ENCODE measurements around the gene COL9A2.

Gene COL9A2

DNA sequence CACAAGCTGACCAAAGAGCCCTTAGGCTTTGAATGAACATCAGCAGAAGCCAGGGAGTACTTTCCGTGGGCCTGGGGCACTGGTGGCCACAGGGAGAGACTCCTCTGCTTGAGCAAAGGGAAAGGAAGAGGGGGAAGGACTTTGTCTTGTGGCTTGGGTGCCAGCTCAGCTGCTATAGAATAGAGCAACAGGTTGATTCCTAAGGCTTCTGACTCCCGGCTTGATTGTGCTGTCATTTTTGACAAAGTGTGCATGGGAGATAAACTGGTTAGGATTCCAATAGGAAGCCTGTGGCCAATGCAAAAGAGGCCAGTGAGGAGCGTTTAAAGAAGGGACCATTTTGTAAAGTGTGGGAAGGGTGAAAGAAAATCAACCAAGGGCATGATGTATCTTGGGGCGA lies 44.6 kb upstream of the COL9A2 start:
- no peak overlapping the region for H3K27ac ChIP-seq
- H3K27me3 ChIP-seq (ENCODE audit: insufficient read depth, low read depth) = no peaks in the 10 kb centered on the region
- no peak overlapping the region for H3K4me2 ChIP-seq
- TF ChIP-seq, protein P1, sequence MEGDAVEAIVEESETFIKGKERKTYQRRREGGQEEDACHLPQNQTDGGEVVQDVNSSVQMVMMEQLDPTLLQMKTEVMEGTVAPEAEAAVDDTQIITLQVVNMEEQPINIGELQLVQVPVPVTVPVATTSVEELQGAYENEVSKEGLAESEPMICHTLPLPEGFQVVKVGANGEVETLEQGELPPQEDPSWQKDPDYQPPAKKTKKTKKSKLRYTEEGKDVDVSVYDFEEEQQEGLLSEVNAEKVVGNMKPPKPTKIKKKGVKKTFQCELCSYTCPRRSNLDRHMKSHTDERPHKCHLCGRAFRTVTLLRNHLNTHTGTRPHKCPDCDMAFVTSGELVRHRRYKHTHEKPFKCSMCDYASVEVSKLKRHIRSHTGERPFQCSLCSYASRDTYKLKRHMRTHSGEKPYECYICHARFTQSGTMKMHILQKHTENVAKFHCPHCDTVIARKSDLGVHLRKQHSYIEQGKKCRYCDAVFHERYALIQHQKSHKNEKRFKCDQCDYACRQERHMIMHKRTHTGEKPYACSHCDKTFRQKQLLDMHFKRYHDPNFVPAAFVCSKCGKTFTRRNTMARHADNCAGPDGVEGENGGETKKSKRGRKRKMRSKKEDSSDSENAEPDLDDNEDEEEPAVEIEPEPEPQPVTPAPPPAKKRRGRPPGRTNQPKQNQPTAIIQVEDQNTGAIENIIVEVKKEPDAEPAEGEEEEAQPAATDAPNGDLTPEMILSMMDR (conservative IDR thresholded peaks at IDR 0.05; ENCODE audit: low read depth, low read length) = no peak
- no peak overlapping the region for H3K9ac ChIP-seq
- no peak overlapping the region for H2AFZ ChIP-seq (ENCODE audit: low read depth)
- no peaks in the 10 kb centered on the region for H3K79me2 ChIP-seq (ENCODE audit: insufficient read depth, low read depth)
- H3K4me3 ChIP-seq (IDR thresholded peaks at IDR 0.05; ENCODE audit: insufficient read depth, low read depth, low read length) = no peak overlapping the region
- H4K20me1 ChIP-seq (ENCODE audit: insufficient read depth) = no peaks in the 10 kb centered on the region
- no peaks in the 10 kb centered on the region for H3K4me1 ChIP-seq (ENCODE audit: low read depth, poor library complexity, severe bottlenecking)
- H3K36me3 ChIP-seq (ENCODE audit: insufficient read depth) = no peaks in the 10 kb centered on the region

- Histone ChIP-seq H3K79me2 (ENCODE audit: insufficient read depth, low read depth) (no peaks in the 10 kb centered on the region), H4K20me1 (ENCODE audit: insufficient read depth) (no peaks in the 10 kb centered on the region), H3K27me3 (ENCODE audit: insufficient read depth, low read depth) (no peaks in the 10 kb centered on the region), H3K27ac (no peak overlapping the region), H3K9ac (no peak overlapping the region), H2AFZ (ENCODE audit: low read depth) (no peak overlapping the region), H3K4me3 (IDR thresholded peaks at IDR 0.05; ENCODE audit: insufficient read depth, low read depth, low read length) (no peak overlapping the region), H3K36me3 (ENCODE audit: insufficient read depth) (no peaks in the 10 kb centered on the region), H3K4me1 (ENCODE audit: low read depth, poor library complexity, severe bottlenecking) (no peaks in the 10 kb centered on the region), H3K4me2 (no peak overlapping the region)
- TF ChIP-seq, protein P1 (conservative IDR thresholded peaks at IDR 0.05; ENCODE audit: low read depth, low read length) = no peak
These were observed 44.1 kb upstream of the COL9A2 start for GRCh38 chr1:40361201-40361600.

DNA sequence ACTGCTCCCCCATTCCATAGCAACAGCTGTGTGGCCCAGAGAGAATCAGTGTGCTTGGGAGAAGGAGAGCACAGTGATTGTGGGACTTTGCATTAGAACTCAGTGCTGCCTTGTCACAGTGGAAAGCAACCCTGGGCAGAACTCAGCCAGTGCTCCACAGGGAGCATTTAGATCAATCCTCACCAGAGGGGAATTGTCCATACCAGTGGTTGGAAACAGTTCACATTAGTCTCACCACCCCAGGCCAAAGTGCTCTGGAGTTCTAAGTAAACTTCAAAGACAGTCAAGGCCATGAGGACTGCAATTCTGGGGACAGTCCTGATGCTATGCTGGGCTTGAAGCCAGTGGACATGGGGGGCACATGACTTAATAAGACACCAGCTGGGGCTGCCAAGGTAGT lies 43.5 kb upstream of the COL9A2 start:
- H3K27ac ChIP-seq = no peak overlapping the region
- TF ChIP-seq, protein P1 (conservative IDR thresholded peaks at IDR 0.05; ENCODE audit: low read depth, low read length) = no peak
- H3K79me2 ChIP-seq (ENCODE audit: insufficient read depth, low read depth) = no peaks in the 10 kb centered on the region
- no peaks in the 10 kb centered on the region for H3K27me3 ChIP-seq (ENCODE audit: insufficient read depth, low read depth)
- H3K36me3 ChIP-seq (ENCODE audit: insufficient read depth) = no peaks in the 10 kb centered on the region
- H2AFZ ChIP-seq (ENCODE audit: low read depth) = no peak overlapping the region
- H3K4me3 ChIP-seq (IDR thresholded peaks at IDR 0.05; ENCODE audit: insufficient read depth, low read depth, low read length) = no peak overlapping the region
- no peak overlapping the region for H3K9ac ChIP-seq
- H3K4me1 ChIP-seq (ENCODE audit: low read depth, poor library complexity, severe bottlenecking) = no peaks in the 10 kb centered on the region
- H3K4me2 ChIP-seq = no peak overlapping the region
- no peaks in the 10 kb centered on the region for H4K20me1 ChIP-seq (ENCODE audit: insufficient read depth)

GRCh38 chr1:40357625-40358024 lies 40.5 kb upstream of the COL9A2 start:
- H2AFZ ChIP-seq (ENCODE audit: low read depth) = no peak overlapping the region
- H3K4me2 ChIP-seq = no peak overlapping the region
- TF ChIP-seq, protein P1 (conservative IDR thresholded peaks at IDR 0.05; ENCODE audit: low read depth, low read length) = no peak
- no peaks in the 10 kb centered on the region for H3K4me1 ChIP-seq (ENCODE audit: low read depth, poor library complexity, severe bottlenecking)
- H3K4me3 ChIP-seq (IDR thresholded peaks at IDR 0.05; ENCODE audit: insufficient read depth, low read depth, low read length) = no peak overlapping the region
- H4K20me1 ChIP-seq (ENCODE audit: insufficient read depth) = no peaks in the 10 kb centered on the region
- no peak overlapping the region for H3K9ac ChIP-seq
- no peaks in the 10 kb centered on the region for H3K36me3 ChIP-seq (ENCODE audit: insufficient read depth)
- H3K27me3 ChIP-seq (ENCODE audit: insufficient read depth, low read depth) = no peaks in the 10 kb centered on the region
- H3K79me2 ChIP-seq (ENCODE audit: insufficient read depth, low read depth) = no peaks in the 10 kb centered on the region
- no peak overlapping the region for H3K27ac ChIP-seq
